GM12878 (cell line): Measurements from ENCODE around the gene SCYGR5. TPM values are rescaled to one million over a fixed set of nuclear protein-coding genes. Genes with fewer than 3 reads are reported as not detected.

ENCODE experiments used
- ATAC-seq: fragments of 200-7000 bp; cut with Tn5 transposase; 3 replicates; pipeline ENCODE4 v1.9.1; 2020; ENCODE audit warnings: mild to moderate bottlenecking, moderate library complexity
- BruUV-seq: library from RNA; stranded (reverse); fragments of 400-500 nt; replicated peaks from 2 replicates; lab custom pipeline; 2021; lab: Mats Ljungman, UMichigan
- CTCF ChIA-PET: fragments of 300-600 bp; sonication (Branson Sonifier 250); formaldehyde crosslinking; extraction: SDS; loops from one replicate; lab custom pipeline; 2021; ENCODE audit warnings: inconsistent platforms; lab: Yijun Ruan, JAX
- POLR2A ChIA-PET: fragments of 350-600 bp; formaldehyde crosslinking; extraction: SDS; loops from one replicate; lab custom pipeline; 2021; ENCODE audit warnings: inconsistent platforms; lab: Charles Lee
- RAD21 ChIA-PET: fragments of 300-600 bp; sonication (Branson Sonifier 250); formaldehyde crosslinking; loops from one replicate; lab custom pipeline; 2023; ENCODE audit warnings: antibody characterized with exemption; ENCODE audit not compliant: unreplicated experiment; lab: Charles Lee
- SMC1A ChIA-PET: fragments of 300-600 bp; sonication (Branson Sonifier 250); formaldehyde crosslinking; loops from one replicate; lab custom pipeline; 2023; ENCODE audit not compliant: unreplicated experiment, uncharacterized antibody; lab: Charles Lee
- DNase-seq: peaks from one replicate; pipeline ENCODE4 v3.0.0-alpha.2; 2011; ENCODE audit warnings: low read depth, low spot score
- FAIRE-seq: peaks from 3 replicates; lab custom pipeline; 2011; peaks lifted over from hg19 to GRCh38; lab: Jason Lieb, UNC
- H2AFZ ChIP-seq: 2 replicates; pipeline ENCODE4 v1.6.0; 2011; ENCODE audit warnings: low read depth, low read length, control low read depth; ENCODE audit not compliant: control insufficient read depth
- H3K27ac ChIP-seq: 2 replicates; pipeline ENCODE4 v1.5.1; 2011; ENCODE audit warnings: control low read depth; ENCODE audit not compliant: control insufficient read depth, insufficient read depth
- H3K27me3 ChIP-seq, 2 experiments: replicated peaks in 1 of 2; 2 replicates each; pipeline versions ENCODE4 v1.6.0 to v1.6.1; 2011; ENCODE audit warnings: low read length in 1 of 2; ENCODE audit not compliant: control insufficient read depth in 2 of 2, insufficient read depth in 2 of 2
- H3K36me3 ChIP-seq, 2 experiments: 2 replicates each; pipeline ENCODE4 v1.5.1; 2011; ENCODE audit warnings: low read length in 1 of 2; ENCODE audit not compliant: control insufficient read depth in 2 of 2, insufficient read depth in 2 of 2
- H3K4me1 ChIP-seq: 2 replicates; pipeline ENCODE4 v1.6.1; 2011; ENCODE audit warnings: mild to moderate bottlenecking, low read length, moderate library complexity, mixed read lengths; ENCODE audit not compliant: control insufficient read depth, insufficient read depth
- H3K4me2 ChIP-seq: 2 replicates; pipeline ENCODE4 v1.6.0; 2011; ENCODE audit warnings: control low read depth; ENCODE audit not compliant: control insufficient read depth, insufficient read depth
- H3K4me3 ChIP-seq: fragments of 200-600 bp; sonication (generic); 2 replicates; pipeline ENCODE4 v1.5.1; 2016
- H3K79me2 ChIP-seq: 2 replicates; pipeline ENCODE4 v1.6.0; 2011; ENCODE audit warnings: low read length; ENCODE audit not compliant: control insufficient read depth, insufficient read depth
- H3K9ac ChIP-seq: 2 replicates; pipeline ENCODE4 v1.8.0; 2011; ENCODE audit warnings: low read length, control low read depth, mixed read lengths; ENCODE audit not compliant: control insufficient read depth, insufficient read depth
- H3K9me3 ChIP-seq: replicated peaks from 3 replicates; pipeline ENCODE4 v1.5.1; 2011; ENCODE audit warnings: mild to moderate bottlenecking, low read length; ENCODE audit not compliant: control insufficient read depth, insufficient read depth
- H4K20me1 ChIP-seq: 2 replicates; pipeline ENCODE4 v1.6.0; 2011; ENCODE audit not compliant: control insufficient read depth, insufficient read depth
- BMI1 ChIP-seq: fragments of 450-650 bp; IDR thresholded peaks from 2 replicates; pipeline ENCODE4 v1.6.1; 2016; ENCODE audit warnings: mild to moderate bottlenecking, moderate library complexity, borderline replicate concordance
- CHD4 ChIP-seq: fragments of 200-600 bp; sonication (generic); IDR thresholded peaks from 2 replicates; pipeline ENCODE4 v1.6.1; 2016; ENCODE audit warnings: mild to moderate bottlenecking
- HSF1 ChIP-seq: fragments of 150-350 bp; IDR thresholded peaks from 2 replicates; pipeline ENCODE4 v1.6.1; 2014; ENCODE audit warnings: mild to moderate bottlenecking, low read depth, low read length
- IRF4 ChIP-seq: IDR thresholded peaks from 2 replicates; pipeline ENCODE4 v1.6.1; 2011; ENCODE audit warnings: low read depth, low read length
- MAX ChIP-seq: IDR thresholded peaks from 2 replicates; pipeline ENCODE4 v1.6.1; 2012; ENCODE audit warnings: low read depth, low read length, improper control_type of control experiment
- STAT3 ChIP-seq: IDR thresholded peaks from 2 replicates; pipeline ENCODE4 v1.6.1; 2011; ENCODE audit warnings: low read depth, low read length, improper control_type of control experiment
- ZNF24 ChIP-seq: fragments of 450-650 bp; IDR thresholded peaks from 2 replicates; pipeline ENCODE4 v1.6.1; 2017; ENCODE audit warnings: antibody characterized with exemption, mild to moderate bottlenecking
- ZNF274 ChIP-seq: IDR thresholded peaks from one replicate; pipeline ENCODE4 v1.8.0; 2011; ENCODE audit not compliant: insufficient read length, insufficient read depth
- WGBS: methylation state at CpG from one replicate; pipeline ENCODE4 v1.1.6; 2016; ENCODE audit warnings: low lambda C conversion rate; ENCODE audit not compliant: insufficient replicate concordance, insufficient coverage; ENCODE audit errors: missing lambda C conversion rate; 5-methylcytosine and 5-hydroxymethylcytosine counted together
- in situ Hi-C: fragments of 300-500 bp; cut with MboI; formaldehyde crosslinking; loops from 9 replicates; pipeline ENCODE4 v1.14.3; 2018; ENCODE audit warnings: mixed read lengths
- intact Hi-C: fragments of 100-400 bp; cut with micrococcal nuclease; formaldehyde crosslinking; loops from one replicate; pipeline ENCODE4 v1.14.2; 2022; ENCODE audit not compliant: unreplicated experiment
- polyA plus RNA-seq, 11 experiments: library from polyadenylated mRNA; depleted of rRNA in 4 of 11; unstranded in 6 of 11; stranded (reverse) in 5 of 11; fragments of >200 nt; fragmentation: Nextera tagmentation in 4 of 11; fragmentation: Illumina TruSeq in 1 of 11; extraction: Ambion mirVana in 4 of 11; extraction: Trizol in 1 of 11; gene quantifications; 1 replicate in 1 of 11; 2 replicates in 10 of 11; pipeline versions ENCODE4 v1.2.1 to v1.2.3, GENCODE V29; 2011 to 2016; ENCODE audit warnings: inconsistent platforms in 2 of 11, missing spikeins in 2 of 11, low read depth in 1 of 11
- total RNA-seq, 4 experiments: library from RNA; depleted of rRNA in 3 of 4; stranded (reverse); fragments of >200 nt in 3 of 4; fragmentation: Illumina TruSeq in 1 of 4; extraction: Trizol in 1 of 4; gene quantifications; 2 replicates each; pipeline versions ENCODE4 v1.2.1 to v1.2.3, GENCODE V29; 2013 to 2021

The SCYGR5 gene
- total and polyA plus RNA-seq, 10 of the 15 experiments (the other 5 are each of a cell fraction or from before 2014, with no cell fraction given) = not detected

GRCh38 chr2:227703961-227704360 lies 37.4 kb downstream of the SCYGR5 start:
- no peak for DNase-seq
- Histone ChIP-seq H2AFZ (no peak overlapping the region), H3K79me2 (no peaks in the 10 kb centered on the region), H3K4me2 (no peak overlapping the region), H3K9me3 (no peaks in the 10 kb centered on the region), H3K4me3 (no peak overlapping the region), H4K20me1 (no peaks in the 10 kb centered on the region), H3K4me1 (no peaks in the 10 kb centered on the region), H3K27ac (no peak overlapping the region), H3K27me3 (peaks cover 3 to 5% of the 10 kb centered on the region in 2 experiments; a peak in 2 of 4 replicates), H3K36me3 (no peaks in the 10 kb centered on the region), H3K9ac (no peak overlapping the region)
- ChIA-PET CTCF (interaction anchor here (0.6 to 1.5 kb wide), 3 partner anchors 46 to 1280 kb away, joined by 3 to 4 read pairs (median 3); no protein-coding TSS in a partner anchor), SMC1A (no interaction called here), RAD21 (no interaction called here), POLR2A (no interaction called here)
- no peak for FAIRE-seq
- ATAC-seq = no peak
- whole genome bisulfite sequencing = 11% methylated on average over 3 of the region's 3 CpGs
- TF ChIP-seq STAT3 = no peak
- no peak for TF ChIP-seq BMI1
- TF ChIP-seq ZNF274 = no peak
- TF ChIP-seq MAX = no peak
- no peak for TF ChIP-seq CHD4
- TF ChIP-seq ZNF24 = no peak
- no peak for TF ChIP-seq IRF4
- TF ChIP-seq HSF1 = no peak
- BruUV-seq = no TSS peak
- in situ Hi-C loops = no loop called here
- intact Hi-C loops = no loop called here
